Endothelial cell of umbilical vein (primary cell): ENCODE data around the gene CAV1.

Source experiments
- CTCF ChIP-seq, 2 donors: IDR thresholded peaks; 1 replicate in 1 of 2; 2 replicates in 1 of 2; pipeline ENCODE4 v1.5.1; 2011; ENCODE audit warnings: low read length in 2 of 2, mild to moderate bottlenecking in 2 of 2, moderate library complexity in 2 of 2, control low read depth in 1 of 2, inconsistent platforms in 1 of 2, low read depth in 1 of 2; ENCODE audit not compliant: insufficient read depth in 1 of 2; ENCODE audit errors: extremely low read depth in 1 of 2
- EZH2 ChIP-seq: IDR thresholded peaks from 2 replicates; pipeline ENCODE4 v1.6.1; 2012; ENCODE audit warnings: borderline replicate concordance, low read depth, mild to moderate bottlenecking, moderate library complexity, low read length, inconsistent platforms; ENCODE audit not compliant: severe bottlenecking
- JUN ChIP-seq: IDR thresholded peaks from 2 replicates; pipeline ENCODE4 v1.6.1; 2011; ENCODE audit warnings: borderline replicate concordance, low read depth; ENCODE audit not compliant: insufficient read length, insufficient read depth
- MAX ChIP-seq: IDR thresholded peaks from 2 replicates; pipeline ENCODE4 v1.6.1; 2011; ENCODE audit not compliant: insufficient read depth, insufficient read length
- POLR2A ChIP-seq: IDR thresholded peaks from 2 replicates; pipeline ENCODE4 v1.6.1; 2012; ENCODE audit warnings: low read depth, mild to moderate bottlenecking, control low read depth, low read length
- POLR2AphosphoS5 ChIP-seq: IDR thresholded peaks from 2 replicates; pipeline ENCODE4 v1.6.1; 2012; ENCODE audit warnings: low read depth, mild to moderate bottlenecking, control low read depth, low read length, moderate library complexity; ENCODE audit not compliant: insufficient read depth

GRCh38 chr7:116487907-116488521 lies 36.8 kb upstream of the CAV1 start:
- TF ChIP-seq EZH2 (no peak), CTCF (IDR thresholded peaks at IDR 0.05; ENCODE audit: extremely low read depth in 1 of 2, insufficient read depth in 1 of 2, low read depth in 1 of 2, low read length in 2 of 2) (no peak), JUN (no peak), POLR2A (no peak), POLR2AphosphoS5 (no peak), MAX (no peak)
